Thyroid gland (tissue), 4 donors: ENCODE measurements around the gene ASB5.

Source experiments
- POLR2A ChIP-seq, 2 donors: fragments of 450-650 bp; IDR thresholded peaks; one replicate each; pipeline ENCODE4 v1.6.1; 2017; ENCODE audit warnings: antibody characterized with exemption in 2 of 2, mild to moderate bottlenecking in 2 of 2, moderate library complexity in 1 of 2
- TF ChIP-seq, protein P1 (sequence below), 6 experiments: fragments of 200-600 bp in 3 of 6; fragments of 450-650 bp in 3 of 6; sonication (generic) in 3 of 6; IDR thresholded peaks; one replicate each; pipeline ENCODE4 v1.5.1; 2016 to 2019; ENCODE audit warnings: antibody characterized with exemption in 6 of 6, mild to moderate bottlenecking in 2 of 6, inconsistent platforms in 1 of 6, moderate library complexity in 1 of 6

GRCh38 chr4:176191974-176192373 is 77.0 kb downstream of the ASB5 start:
- TF ChIP-seq POLR2A (IDR thresholded peaks at IDR 0.05): no peak
- TF ChIP-seq, protein P1, sequence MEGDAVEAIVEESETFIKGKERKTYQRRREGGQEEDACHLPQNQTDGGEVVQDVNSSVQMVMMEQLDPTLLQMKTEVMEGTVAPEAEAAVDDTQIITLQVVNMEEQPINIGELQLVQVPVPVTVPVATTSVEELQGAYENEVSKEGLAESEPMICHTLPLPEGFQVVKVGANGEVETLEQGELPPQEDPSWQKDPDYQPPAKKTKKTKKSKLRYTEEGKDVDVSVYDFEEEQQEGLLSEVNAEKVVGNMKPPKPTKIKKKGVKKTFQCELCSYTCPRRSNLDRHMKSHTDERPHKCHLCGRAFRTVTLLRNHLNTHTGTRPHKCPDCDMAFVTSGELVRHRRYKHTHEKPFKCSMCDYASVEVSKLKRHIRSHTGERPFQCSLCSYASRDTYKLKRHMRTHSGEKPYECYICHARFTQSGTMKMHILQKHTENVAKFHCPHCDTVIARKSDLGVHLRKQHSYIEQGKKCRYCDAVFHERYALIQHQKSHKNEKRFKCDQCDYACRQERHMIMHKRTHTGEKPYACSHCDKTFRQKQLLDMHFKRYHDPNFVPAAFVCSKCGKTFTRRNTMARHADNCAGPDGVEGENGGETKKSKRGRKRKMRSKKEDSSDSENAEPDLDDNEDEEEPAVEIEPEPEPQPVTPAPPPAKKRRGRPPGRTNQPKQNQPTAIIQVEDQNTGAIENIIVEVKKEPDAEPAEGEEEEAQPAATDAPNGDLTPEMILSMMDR (IDR thresholded peaks at IDR 0.05): no peak
